BE2C (cell line): Measurements from ENCODE around the gene FBXO48.

Experiments used
- DNase-seq: peaks from one replicate; pipeline ENCODE4 v3.0.0-alpha.2; 2020
- H3K27me3 ChIP-seq: fragments of 250-450 bp; sonication (Bioruptor Pico); 2 replicates; pipeline ENCODE4 v1.5.1; 2020; ENCODE audit warnings: mild to moderate bottlenecking
- H3K36me3 ChIP-seq: fragments of 250-450 bp; sonication (Bioruptor Pico); 2 replicates; pipeline ENCODE4 v1.5.1; 2020; ENCODE audit warnings: mild to moderate bottlenecking
- H3K4me1 ChIP-seq: fragments of 250-450 bp; sonication (Bioruptor Pico); 2 replicates; pipeline ENCODE4 v1.5.1; 2020
- H3K4me3 ChIP-seq: 2 replicates; pipeline ENCODE4 v1.5.1; 2011; ENCODE audit warnings: low read depth, low read length
- H3K9me3 ChIP-seq: fragments of 250-450 bp; sonication (Bioruptor Pico); 2 replicates; pipeline ENCODE4 v1.5.1; 2020
- CTCF ChIP-seq: IDR thresholded peaks from 2 replicates; pipeline ENCODE4 v1.5.1; 2012; ENCODE audit warnings: mild to moderate bottlenecking, low read depth, low read length

Gene FBXO48

GRCh38 chr2:68466778-68467076, 367 bp downstream of the FBXO48 start:
- no peak for TF ChIP-seq CTCF

GRCh38 chr2:68466361-68466777, 725 bp downstream of the FBXO48 start:
- 0 out of 2 replicates have a peak, but pooled peaks have one; percentile 3 for TF ChIP-seq CTCF
- H3K4me3 ChIP-seq = peak overlapping the region; percentile 69
- H3K36me3 ChIP-seq = no peaks in the 10 kb centered on the region
- DNase-seq = no peak
- no peaks in the 10 kb centered on the region for H3K27me3 ChIP-seq
- no peaks in the 10 kb centered on the region for H3K4me1 ChIP-seq
- no peaks in the 10 kb centered on the region for H3K9me3 ChIP-seq

More at GRCh38 chr2:68466778-68467076, 367 bp downstream of the FBXO48 start:
- Histone ChIP-seq H3K4me3 (peak overlapping the region; percentile 69), H3K4me1 (no peaks in the 10 kb centered on the region), H3K9me3 (no peaks in the 10 kb centered on the region), H3K27me3 (no peaks in the 10 kb centered on the region), H3K36me3 (no peaks in the 10 kb centered on the region)
- no peak for DNase-seq

- H3K4me3 ChIP-seq = no peak overlapping the region
- H3K9me3 ChIP-seq = no peaks in the 10 kb centered on the region
- H3K27me3 ChIP-seq = no peaks in the 10 kb centered on the region
- H3K4me1 ChIP-seq = no peaks in the 10 kb centered on the region
- DNase-seq = no peak
- no peaks in the 10 kb centered on the region for H3K36me3 ChIP-seq
- no peak for TF ChIP-seq CTCF
Measured at GRCh38 chr2:68465081-68465916, 1.8 kb downstream of the FBXO48 start.

GRCh38 chr2:68464651-68465050, 2.4 kb downstream of the FBXO48 start:
- no peak for DNase-seq
- H3K27me3 ChIP-seq = no peaks in the 10 kb centered on the region
- no peak overlapping the region for H3K4me3 ChIP-seq
- H3K36me3 ChIP-seq = no peaks in the 10 kb centered on the region
- H3K9me3 ChIP-seq = no peaks in the 10 kb centered on the region
- no peaks in the 10 kb centered on the region for H3K4me1 ChIP-seq
- TF ChIP-seq CTCF = no peak

- no peak for DNase-seq
- peak; percentile 58 for TF ChIP-seq CTCF
- Histone ChIP-seq H3K4me1 (no peaks in the 10 kb centered on the region), H3K4me3 (no peak overlapping the region), H3K27me3 (no peaks in the 10 kb centered on the region), H3K9me3 (no peaks in the 10 kb centered on the region), H3K36me3 (no peaks in the 10 kb centered on the region)
Measured at GRCh38 chr2:68463287-68463877, 3.7 kb downstream of the FBXO48 start.

GRCh38 chr2:68458981-68459380, 8.1 kb downstream of the FBXO48 start:
- Histone ChIP-seq H3K9me3 (no peaks in the 10 kb centered on the region), H3K4me3 (no peak overlapping the region), H3K36me3 (no peaks in the 10 kb centered on the region), H3K27me3 (no peaks in the 10 kb centered on the region), H3K4me1 (no peaks in the 10 kb centered on the region)
- no peak for DNase-seq
- no peak for TF ChIP-seq CTCF
